Right lobe of liver (tissue), 6 donors: ENCODE results near the gene NPW. TPM values are rescaled to one million over a fixed set of nuclear protein-coding genes. Genes with fewer than 3 reads are reported as not detected.
A peak's percentile ranks its signal among the peaks of the same experiment; 100 is the strongest.

Experiments used
- ATAC-seq, 4 donors: fragments of 200-7000 bp; cut with Tn5 transposase; one replicate each; pipeline ENCODE4 v1.9.1; 2020; ENCODE audit warnings: mild to moderate bottlenecking in 4 of 4, moderate library complexity in 4 of 4
- DNase-seq, 3 donors: peaks; one replicate each; pipeline ENCODE4 v3.0.0-alpha.2; 2020
- H3K27ac ChIP-seq, 3 donors: fragments of 200-600 bp; one replicate each; pipeline ENCODE4 v1.8.0; 2022
- H3K27me3 ChIP-seq, 2 donors: fragments of 200-600 bp; one replicate each; pipeline ENCODE4 v1.8.0; 2022
- H3K36me3 ChIP-seq, 4 donors: fragments of 200-600 bp; sonication (generic) in 1 of 4; one replicate each; pipeline versions ENCODE4 v1.5.1 to v1.8.0; 2017 to 2022; ENCODE audit warnings: control low read depth in 1 of 4
- H3K4me1 ChIP-seq, 4 donors: fragments of 200-600 bp; sonication (generic) in 1 of 4; one replicate each; pipeline versions ENCODE4 v1.5.1 to v1.8.0; 2017 to 2022; ENCODE audit warnings: control low read depth in 1 of 4
- H3K4me3 ChIP-seq, 3 donors: fragments of 200-600 bp; one replicate each; pipeline ENCODE4 v1.8.0; 2022
- H3K9me3 ChIP-seq, 4 donors: fragments of 200-600 bp; sonication (generic) in 1 of 4; one replicate each; pipeline versions ENCODE4 v1.5.1 to v1.8.0; 2017 to 2022; ENCODE audit warnings: control low read depth in 1 of 4
- POLR2A ChIP-seq: fragments of 450-650 bp; IDR thresholded peaks from one replicate; pipeline ENCODE4 v1.6.1; 2017; ENCODE audit warnings: antibody characterized with exemption, mild to moderate bottlenecking
- WGBS: methylation state at CpG from one replicate; pipeline ENCODE4 v1.1.6; 2018; ENCODE audit warnings: low coverage, low lambda C conversion rate; ENCODE audit not compliant: insufficient coverage; ENCODE audit errors: missing lambda C conversion rate; 5-methylcytosine and 5-hydroxymethylcytosine counted together
- intact Hi-C, 2 donors: fragments of 100-400 bp; cut with DNase I; formaldehyde crosslinking; loops; one replicate each; pipeline versions ENCODE4 v1.11.2 to v1.14.1; 2022
- total RNA-seq, 6 experiments: library from RNA; depleted of rRNA in 2 of 6; stranded (reverse); fragments of >200 nt in 2 of 6; fragmentation: NEBNext Ultra II Directional in 3 of 6; extraction: Animal tissue kit (Norgen Biotek cat#: 25700) in 3 of 6; gene quantifications; one replicate each; pipeline versions ENCODE4 v1.1.0 to v1.2.4, GENCODE V29; 2016 to 2023
- TF ChIP-seq, protein P1 (sequence below), 4 donors: fragments of 200-600 bp in 3 of 4; fragments of 450-650 bp in 1 of 4; IDR thresholded peaks; one replicate each; pipeline versions ENCODE4 v1.5.1 to v1.8.0; 2016 to 2022; ENCODE audit warnings: antibody characterized with exemption in 4 of 4, mild to moderate bottlenecking in 2 of 4
- donor health status: DM: no; HTN: yes; CAD: no.
- donor health status: DM: no; HTN: no; CAD: no.
- donor health status: DM: no; HTN: no; CAD: no.
- donor health status: DM: no; HTN: yes; CAD: no.
- donor health status: DM: no; HTN: yes; CAD: no.

The NPW gene
- total RNA-seq, 6 experiments from 2014 or later = 2.7 to 12.3 (median 8.2) TPM

DNA sequence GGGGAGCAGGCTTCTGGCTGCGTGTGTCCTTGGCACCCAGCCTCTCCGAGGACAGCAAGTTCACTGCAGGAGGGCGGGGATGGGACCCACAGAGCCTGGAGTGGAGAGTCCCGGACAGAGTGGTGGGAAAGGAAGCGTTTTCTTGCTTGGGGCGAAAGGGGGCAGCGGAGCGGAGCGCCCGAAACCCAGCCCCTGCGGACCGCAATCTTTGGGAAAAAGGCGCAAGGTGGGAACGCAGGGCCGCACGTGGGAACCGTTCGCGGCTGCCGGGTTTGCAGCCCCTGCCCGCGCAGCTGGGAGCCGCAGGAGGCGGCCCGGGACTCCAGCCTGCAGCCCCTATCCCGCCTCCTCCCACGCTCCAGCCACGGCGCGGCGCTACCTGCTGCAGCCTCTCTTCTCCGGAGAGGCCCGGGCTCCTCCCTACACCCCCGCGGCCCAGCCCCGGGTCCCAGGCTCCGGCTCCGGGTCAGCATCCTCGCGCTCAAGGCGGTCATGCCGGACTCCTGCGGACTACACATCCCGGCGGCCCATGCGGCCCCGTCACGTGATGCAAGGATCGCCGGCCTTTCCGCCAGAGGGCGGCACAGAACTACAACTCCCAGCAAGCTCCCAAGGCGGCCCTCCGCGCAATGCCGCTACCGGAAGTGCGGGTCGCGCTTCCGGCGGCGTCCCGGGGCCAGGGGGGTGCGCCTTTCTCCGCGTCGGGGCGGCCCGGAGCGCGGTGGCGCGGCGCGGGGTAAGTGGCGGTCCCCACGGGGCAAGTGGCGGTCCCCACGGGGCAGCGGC lies 27.9 kb downstream of the NPW start, which contains the start of the genes NTHL1 and TSC2:
NTHL1 (minus strand) TSS at position 505 of the 786 bp plus-strand sequence; CDS start at position 494, 11 bp downstream.
TSC2 (plus strand) TSS at position 656 of the 786 bp plus-strand sequence. CDS start 631 bp downstream, outside the sequence.
- Histone ChIP-seq H3K36me3 (peaks cover 0 to 25% (median 0%) of the 10 kb centered on the region in 4 donors), H3K9me3 (no peaks in the 10 kb centered on the region), H3K27ac (peak within 1 kb of the TSS; percentile 8 to 61 (median 58)), H3K27me3 (no peaks in the 10 kb centered on the region), H3K4me1 (peaks cover 0 to 26% (median 10%) of the 10 kb centered on the region in 4 donors), H3K4me3 (peak within 1 kb of the TSS; percentile 79 to 100 (median 98))
- WGBS = 0% methylated on average over 23 of the region's 81 CpGs
- intact Hi-C loops = no loop called here
- TF ChIP-seq POLR2A = no peak
- TF ChIP-seq, protein P1, sequence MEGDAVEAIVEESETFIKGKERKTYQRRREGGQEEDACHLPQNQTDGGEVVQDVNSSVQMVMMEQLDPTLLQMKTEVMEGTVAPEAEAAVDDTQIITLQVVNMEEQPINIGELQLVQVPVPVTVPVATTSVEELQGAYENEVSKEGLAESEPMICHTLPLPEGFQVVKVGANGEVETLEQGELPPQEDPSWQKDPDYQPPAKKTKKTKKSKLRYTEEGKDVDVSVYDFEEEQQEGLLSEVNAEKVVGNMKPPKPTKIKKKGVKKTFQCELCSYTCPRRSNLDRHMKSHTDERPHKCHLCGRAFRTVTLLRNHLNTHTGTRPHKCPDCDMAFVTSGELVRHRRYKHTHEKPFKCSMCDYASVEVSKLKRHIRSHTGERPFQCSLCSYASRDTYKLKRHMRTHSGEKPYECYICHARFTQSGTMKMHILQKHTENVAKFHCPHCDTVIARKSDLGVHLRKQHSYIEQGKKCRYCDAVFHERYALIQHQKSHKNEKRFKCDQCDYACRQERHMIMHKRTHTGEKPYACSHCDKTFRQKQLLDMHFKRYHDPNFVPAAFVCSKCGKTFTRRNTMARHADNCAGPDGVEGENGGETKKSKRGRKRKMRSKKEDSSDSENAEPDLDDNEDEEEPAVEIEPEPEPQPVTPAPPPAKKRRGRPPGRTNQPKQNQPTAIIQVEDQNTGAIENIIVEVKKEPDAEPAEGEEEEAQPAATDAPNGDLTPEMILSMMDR (IDR thresholded peaks at IDR 0.05) = peak; percentile 29 to 55 (median 44)
- peak; percentile 97 to 98 (median 98) for DNase-seq
- ATAC-seq = peak; percentile 92 to 96 (median 94)

GRCh38 chr16:2048116-2048543 lies 28.5 kb downstream of the NPW start:
- peaks cover 0 to 25% (median 10%) of the 10 kb centered on the region in 4 donors for H3K4me1 ChIP-seq
- WGBS = 6% methylated on average over 9 of the region's 30 CpGs

DNA sequence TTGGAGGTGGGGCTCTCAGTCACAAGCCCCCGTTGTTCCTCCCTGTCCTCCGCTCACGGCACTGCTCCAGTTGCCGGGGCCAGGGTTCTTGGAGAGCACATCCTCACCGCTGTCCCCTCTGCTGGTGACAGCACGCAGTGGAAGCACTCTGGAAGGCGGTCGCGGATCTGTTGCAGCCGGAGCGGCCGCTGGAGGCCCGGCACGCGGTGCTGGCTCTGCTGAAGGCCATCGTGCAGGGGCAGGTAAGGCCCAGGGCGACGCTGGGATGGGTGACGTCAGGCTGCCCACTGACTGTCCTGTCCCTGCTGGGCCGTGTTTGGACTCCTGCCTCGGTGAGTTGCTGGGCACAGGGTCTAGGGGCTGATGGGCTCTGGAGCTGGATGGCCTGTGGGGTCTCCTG lies 33.6 kb downstream of the NPW start:
- Histone ChIP-seq H3K27me3 (no peaks in the 10 kb centered on the region), H3K9me3 (no peaks in the 10 kb centered on the region), H3K36me3 (peaks cover 0 to 56% (median 5%) of the 10 kb centered on the region in 4 donors), H3K4me3 (no peak overlapping the region), H3K4me1 (peaks cover 0 to 10% (median 4%) of the 10 kb centered on the region in 4 donors), H3K27ac (no peak overlapping the region)
- DNase-seq (no peak), ATAC-seq (no peak)
- no CpG with 5 or more reads among the region's 21 CpGs for WGBS
- intact Hi-C loops = no loop called here
- TF ChIP-seq, protein P1 (IDR thresholded peaks at IDR 0.05) = no peak
- no peak for TF ChIP-seq POLR2A

More at GRCh38 chr16:2048116-2048543, 28.5 kb downstream of the NPW start:
- Histone ChIP-seq H3K27me3 (no peaks in the 10 kb centered on the region), H3K4me3 (peak overlapping the region; percentile 79 to 100 (median 98)), H3K9me3 (no peaks in the 10 kb centered on the region), H3K27ac (peak overlapping the region in 2 of 3 donors; percentile 58 to 61), H3K36me3 (peaks cover 0 to 31% (median 0%) of the 10 kb centered on the region in 4 donors)
- intact Hi-C loops = no loop called here
- ATAC-seq = peak; percentile 0 to 7 (median 2)
- no peak for TF ChIP-seq POLR2A
- TF ChIP-seq, protein P1 (IDR thresholded peaks at IDR 0.05) = no peak
- no peak for DNase-seq

- WGBS = no CpG with 5 or more reads among the region's 17 CpGs
- no peak overlapping the region for H3K4me3 ChIP-seq
- intact Hi-C loops = no loop called here
- peaks cover 0 to 4% (median 2%) of the 10 kb centered on the region in 4 donors for H3K4me1 ChIP-seq
- H3K36me3 ChIP-seq = peaks cover 0 to 56% (median 5%) of the 10 kb centered on the region in 4 donors
- DNase-seq (no peak), ATAC-seq (no peak)
- no peaks in the 10 kb centered on the region for H3K9me3 ChIP-seq
- no peaks in the 10 kb centered on the region for H3K27me3 ChIP-seq
- TF ChIP-seq, protein P1 (IDR thresholded peaks at IDR 0.05) = no peak
- no peak for TF ChIP-seq POLR2A
- H3K27ac ChIP-seq = no peak overlapping the region
Observed at GRCh38 chr16:2053897-2054296, 34.3 kb downstream of the NPW start.
